Measurements from ENCODE around the gene RASAL2.

GRCh38 chr1:178371235-178371634 is 277.3 kb downstream of the RASAL2 start:
- TF ChIP-seq CTCF (IDR thresholded peaks at IDR 0.05): no peak
- no peak for TF ChIP-seq REST (IDR thresholded peaks at IDR 0.05; ENCODE audit: insufficient read depth in 1 of 2, low read depth in 2 of 2, low read length in 1 of 2)
- TF ChIP-seq POLR2AphosphoS5 (IDR thresholded peaks at IDR 0.05; ENCODE audit: low read depth, low read length): no peak
- no peak for TF ChIP-seq SIN3A (IDR thresholded peaks at IDR 0.05; ENCODE audit: borderline replicate concordance, insufficient read depth, low read depth, low read length)
